Loucy (cell line): ENCODE results near the gene TAS1R3.

Source experiments
- H2AFZ ChIP-seq: fragments of 200-600 bp; sonication (generic); 2 replicates; pipeline ENCODE4 v1.6.0; 2016; ENCODE audit warnings: antibody characterized with exemption, mild to moderate bottlenecking, low read length, moderate library complexity
- H3F3A ChIP-seq: fragments of 200-600 bp; 2 replicates; pipeline ENCODE4 v1.6.0; 2016; ENCODE audit warnings: antibody characterized with exemption, low read depth, mild to moderate bottlenecking
- H3K27me3 ChIP-seq: fragments of 200-600 bp; sonication (generic); 2 replicates; pipeline ENCODE4 v1.6.1; 2014; ENCODE audit warnings: low read length, mild to moderate bottlenecking; ENCODE audit not compliant: insufficient read depth, poor library complexity, severe bottlenecking
- H3K36me3 ChIP-seq: fragments of 200-600 bp; sonication (generic); 2 replicates; pipeline ENCODE4 v1.6.1; 2016; ENCODE audit warnings: low read length; ENCODE audit not compliant: insufficient read depth
- H3K4me1 ChIP-seq: fragments of 200-600 bp; sonication (generic); 2 replicates; pipeline ENCODE4 v1.5.1; 2014; ENCODE audit warnings: low read length, mild to moderate bottlenecking; ENCODE audit not compliant: insufficient read depth, poor library complexity, severe bottlenecking
- H3K4me2 ChIP-seq: fragments of 200-600 bp; sonication (generic); 2 replicates; pipeline ENCODE4 v1.6.0; 2014; ENCODE audit warnings: antibody characterized with exemption, low read length, low read depth, mild to moderate bottlenecking; ENCODE audit not compliant: poor library complexity, severe bottlenecking
- H3K4me3 ChIP-seq: fragments of 200-600 bp; sonication (generic); 2 replicates; pipeline ENCODE4 v1.5.1; 2014; ENCODE audit warnings: low read length, mild to moderate bottlenecking, mixed read lengths; ENCODE audit not compliant: poor library complexity, severe bottlenecking
- H3K79me2 ChIP-seq: fragments of 200-600 bp; sonication (generic); 2 replicates; pipeline ENCODE4 v1.6.1; 2014; ENCODE audit warnings: low read length; ENCODE audit not compliant: insufficient read depth
- H3K9ac ChIP-seq: fragments of 200-600 bp; sonication (generic); 2 replicates; pipeline ENCODE4 v1.6.0; 2014; ENCODE audit warnings: mild to moderate bottlenecking, low read depth, low read length, moderate library complexity; ENCODE audit not compliant: poor library complexity, severe bottlenecking
- H3K9me2 ChIP-seq: fragments of 200-600 bp; sonication (generic); replicated peaks from 2 replicates; pipeline ENCODE4 v1.6.1; 2016; ENCODE audit warnings: low read depth, low read length, mixed read lengths
- H3K9me3 ChIP-seq: fragments of 200-600 bp; sonication (generic); 2 replicates; pipeline ENCODE4 v1.6.1; 2014; ENCODE audit warnings: mild to moderate bottlenecking, antibody characterized with exemption, low read length, low read depth; ENCODE audit not compliant: insufficient read depth
- H4K20me1 ChIP-seq: fragments of 200-600 bp; sonication (generic); 2 replicates; pipeline ENCODE4 v1.6.0; 2014; ENCODE audit warnings: antibody characterized with exemption, low read length, mild to moderate bottlenecking; ENCODE audit not compliant: insufficient read depth, poor library complexity, severe bottlenecking
- EZH2phosphoT487 ChIP-seq: fragments of 200-600 bp; IDR thresholded peaks from 2 replicates; pipeline ENCODE4 v1.6.1; 2018; ENCODE audit warnings: antibody characterized with exemption, mild to moderate bottlenecking, moderate library complexity, borderline replicate concordance
- TF ChIP-seq, protein P1 (sequence below): fragments of 200-600 bp; sonication (generic); conservative IDR thresholded peaks from 2 replicates; pipeline ENCODE4 v1.5.1; 2014; ENCODE audit warnings: mild to moderate bottlenecking, antibody characterized with exemption, low read length

Gene TAS1R3

DNA sequence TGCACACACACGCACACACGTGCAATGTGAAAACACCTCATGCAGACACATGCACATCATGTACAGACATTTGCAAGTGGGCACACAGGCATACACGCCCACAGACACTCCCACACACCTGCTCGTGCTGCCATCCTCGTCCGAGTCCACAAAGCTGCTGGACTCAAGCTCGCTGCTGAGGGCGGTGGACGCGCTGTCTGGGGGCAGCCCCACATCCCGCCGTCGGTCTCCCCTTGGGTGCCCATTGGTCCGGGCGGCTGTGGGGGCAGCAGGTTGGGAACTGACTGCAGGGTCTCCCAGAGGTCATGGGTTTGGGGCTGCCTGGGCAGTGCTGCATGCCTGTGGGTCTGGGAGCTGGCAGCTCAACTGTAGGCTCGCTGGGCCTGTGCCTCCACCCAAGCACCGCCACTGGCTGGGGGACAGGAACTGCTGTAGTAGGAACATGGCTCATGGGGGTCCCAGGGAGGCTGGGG is 10.5 kb downstream of the TAS1R3 start:
- no peaks in the 10 kb centered on the region for H3K27me3 ChIP-seq
- no peaks in the 10 kb centered on the region for H3K4me1 ChIP-seq
- H3K79me2 ChIP-seq, result peaks cover 8% of the 10 kb centered on the region; the same call in 1 of the 2 replicates
- H2AFZ ChIP-seq, result no peak overlapping the region
- TF ChIP-seq, protein P1, sequence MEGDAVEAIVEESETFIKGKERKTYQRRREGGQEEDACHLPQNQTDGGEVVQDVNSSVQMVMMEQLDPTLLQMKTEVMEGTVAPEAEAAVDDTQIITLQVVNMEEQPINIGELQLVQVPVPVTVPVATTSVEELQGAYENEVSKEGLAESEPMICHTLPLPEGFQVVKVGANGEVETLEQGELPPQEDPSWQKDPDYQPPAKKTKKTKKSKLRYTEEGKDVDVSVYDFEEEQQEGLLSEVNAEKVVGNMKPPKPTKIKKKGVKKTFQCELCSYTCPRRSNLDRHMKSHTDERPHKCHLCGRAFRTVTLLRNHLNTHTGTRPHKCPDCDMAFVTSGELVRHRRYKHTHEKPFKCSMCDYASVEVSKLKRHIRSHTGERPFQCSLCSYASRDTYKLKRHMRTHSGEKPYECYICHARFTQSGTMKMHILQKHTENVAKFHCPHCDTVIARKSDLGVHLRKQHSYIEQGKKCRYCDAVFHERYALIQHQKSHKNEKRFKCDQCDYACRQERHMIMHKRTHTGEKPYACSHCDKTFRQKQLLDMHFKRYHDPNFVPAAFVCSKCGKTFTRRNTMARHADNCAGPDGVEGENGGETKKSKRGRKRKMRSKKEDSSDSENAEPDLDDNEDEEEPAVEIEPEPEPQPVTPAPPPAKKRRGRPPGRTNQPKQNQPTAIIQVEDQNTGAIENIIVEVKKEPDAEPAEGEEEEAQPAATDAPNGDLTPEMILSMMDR, result no peak
- no peak overlapping the region for H3K4me3 ChIP-seq
- no peaks in the 10 kb centered on the region for H3K9me3 ChIP-seq
- H3K4me2 ChIP-seq, result no peak overlapping the region
- no peaks in the 10 kb centered on the region for H3K9me2 ChIP-seq
- H3K36me3 ChIP-seq, result no peaks in the 10 kb centered on the region; the same call in 1 of the 2 replicates
- no peaks in the 10 kb centered on the region for H3F3A ChIP-seq
- no peak overlapping the region for H3K9ac ChIP-seq
- peaks cover 9% of the 10 kb centered on the region for H4K20me1 ChIP-seq

DNA sequence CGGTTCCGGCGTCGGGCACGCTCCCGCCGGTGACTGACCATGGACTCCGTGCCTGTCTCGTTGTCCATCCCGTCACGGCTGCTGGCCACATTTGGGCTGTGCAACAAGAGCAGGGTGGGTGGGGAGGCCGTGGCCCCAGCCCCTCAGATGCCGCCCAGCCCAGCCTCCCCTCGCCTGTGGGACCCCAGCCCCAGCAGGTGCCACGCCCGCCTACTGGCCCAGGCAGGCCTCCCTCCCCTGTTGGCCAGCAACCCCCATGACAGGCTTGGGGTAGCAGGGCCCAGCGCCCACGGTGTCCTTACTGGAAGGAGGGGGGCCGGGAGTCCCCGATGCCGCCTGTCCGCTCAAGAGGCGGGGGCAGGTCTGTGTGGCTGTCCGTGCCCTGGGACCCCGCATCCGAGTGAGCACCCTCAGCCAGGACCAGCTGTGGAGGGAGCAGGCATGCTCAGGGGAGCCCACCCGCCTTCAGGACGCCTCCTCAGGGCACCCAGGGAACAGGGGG is 11.0 kb downstream of the TAS1R3 start:
- Histone ChIP-seq H4K20me1 (peaks cover 9% of the 10 kb centered on the region), H3K27me3 (no peaks in the 10 kb centered on the region), H3K4me1 (peaks cover 5% of the 10 kb centered on the region), H3K36me3 (no peaks in the 10 kb centered on the region; the same call in 1 of the 2 replicates), H3K79me2 (peaks cover 13% of the 10 kb centered on the region; the same call in 1 of the 2 replicates), H3K9me3 (no peaks in the 10 kb centered on the region), H3K4me2 (no peak overlapping the region), H2AFZ (no peak overlapping the region), H3K4me3 (no peak overlapping the region), H3K9ac (no peak overlapping the region), H3F3A (no peaks in the 10 kb centered on the region), H3K9me2 (no peaks in the 10 kb centered on the region)
- TF ChIP-seq, protein P1, result no peak
- no peak for TF ChIP-seq EZH2phosphoT487

DNA sequence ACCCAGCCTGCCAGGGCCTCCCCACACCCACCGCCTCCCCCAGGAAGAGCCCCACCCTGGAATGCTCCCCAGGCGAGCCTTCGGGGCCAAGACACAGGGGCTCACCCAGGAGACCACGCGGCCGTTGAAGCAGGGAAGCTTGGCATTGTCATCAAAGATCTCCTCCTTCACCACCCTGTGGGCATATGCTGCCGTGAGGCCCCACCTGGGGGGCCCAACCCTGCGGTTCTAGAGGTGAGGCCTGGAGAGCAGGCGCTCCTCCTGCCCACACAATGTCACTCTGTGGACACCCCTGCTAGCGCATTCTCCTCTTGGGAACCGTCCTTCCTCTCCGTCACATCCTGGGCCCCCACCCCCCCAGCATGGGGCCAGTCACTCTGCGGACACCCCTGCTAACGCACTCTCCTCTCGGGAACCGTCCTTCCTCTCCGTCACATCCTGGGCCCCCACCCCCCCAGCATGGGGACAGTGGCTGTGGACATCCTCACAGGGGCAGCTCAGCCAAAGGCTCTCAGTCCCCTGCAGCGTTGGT is 11.6 kb downstream of the TAS1R3 start:
- Histone ChIP-seq H4K20me1 (peaks cover 14% of the 10 kb centered on the region), H3K4me2 (no peak overlapping the region), H2AFZ (no peak overlapping the region), H3F3A (no peaks in the 10 kb centered on the region), H3K4me3 (no peak overlapping the region), H3K4me1 (peaks cover 10% of the 10 kb centered on the region), H3K9me2 (no peaks in the 10 kb centered on the region), H3K9me3 (no peaks in the 10 kb centered on the region), H3K36me3 (no peaks in the 10 kb centered on the region; the same call in 1 of the 2 replicates), H3K79me2 (peaks cover 18% of the 10 kb centered on the region; the same call in 1 of the 2 replicates), H3K9ac (no peak overlapping the region), H3K27me3 (no peaks in the 10 kb centered on the region)
- no peak for TF ChIP-seq EZH2phosphoT487
- TF ChIP-seq, protein P1, result no peak
